IPS-11a (cell line): ENCODE data around the gene DIAPH1.
A peak's percentile ranks its signal among the peaks of the same experiment; 100 is the strongest.

Experiments used
- H3K4me3 ChIP-seq: one replicate; pipeline ENCODE4 v1.5.1; 2013; ENCODE audit warnings: low read depth, low read length, control low read depth

DIAPH1 gene

DNA sequence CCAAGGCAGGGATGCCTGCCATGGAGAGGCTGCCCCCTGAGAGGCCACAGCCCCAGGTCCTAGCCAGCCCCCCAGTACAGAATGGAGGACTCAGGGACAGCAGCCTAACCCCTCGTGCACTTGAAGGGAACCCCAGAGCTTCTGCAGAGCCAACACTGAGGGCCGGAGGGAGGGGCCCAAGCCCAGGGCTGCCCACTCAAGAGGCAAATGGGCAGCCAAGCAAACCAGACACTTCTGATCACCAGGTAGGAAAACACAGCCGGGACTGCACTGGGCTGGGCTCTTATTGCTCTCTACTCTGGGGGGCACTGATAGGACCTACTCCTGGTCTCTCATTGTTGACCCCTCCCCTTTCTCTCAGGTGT is 21.2 kb upstream of the DIAPH1 start:
- no peak overlapping the region for H3K4me3 ChIP-seq

- no peak overlapping the region for H3K4me3 ChIP-seq
Observed at GRCh38 chr5:141639357-141640050, 20.7 kb upstream of the DIAPH1 start.

GRCh38 chr5:141638771-141639170 is 20.0 kb upstream of the DIAPH1 start:
- no peak overlapping the region for H3K4me3 ChIP-seq

- H3K4me3 ChIP-seq: peak overlapping the region; percentile 91
Observed at GRCh38 chr5:141637767-141638419, 19.1 kb upstream of the DIAPH1 start.

GRCh38 chr5:141637123-141637766 is 18.4 kb upstream of the DIAPH1 start:
- H3K4me3 ChIP-seq: peak overlapping the region; percentile 91

GRCh38 chr5:141636413-141637122 is 17.8 kb upstream of the DIAPH1 start, which contains the start of the genes HDAC3 and RELL2:
Gene HDAC3 (minus strand): TSS chr5:141636849. CDS start chr5:141636790, 59 bp downstream.
Gene RELL2 (plus strand): TSS chr5:141636997. CDS start chr5:141638226, 1,229 bp downstream.
- peak within 1 kb of the TSS; percentile 91 for H3K4me3 ChIP-seq

GRCh38 chr5:141636106-141636412 is 17.3 kb upstream of the DIAPH1 start:
- H3K4me3 ChIP-seq: peak overlapping the region; percentile 91

DNA sequence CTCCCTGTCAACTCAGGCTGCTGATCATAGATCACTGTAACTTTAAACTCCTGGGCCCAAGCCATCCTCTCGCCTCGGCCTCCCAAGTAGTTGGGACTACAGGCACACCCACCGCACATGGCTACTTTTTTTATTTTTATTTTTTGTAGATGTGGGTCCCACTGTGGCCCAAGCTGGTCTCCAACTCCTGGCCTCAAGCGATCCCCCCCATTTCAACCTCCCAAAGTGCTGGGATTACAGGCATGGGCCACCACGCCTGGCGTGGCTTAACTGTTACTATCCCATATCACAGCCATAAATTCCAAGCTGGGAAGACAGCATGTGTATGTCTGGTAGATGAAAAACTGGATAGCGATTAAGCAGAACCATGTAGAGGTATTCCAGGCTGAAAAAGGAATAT is 16.8 kb upstream of the DIAPH1 start:
- H3K4me3 ChIP-seq: peak overlapping the region; percentile 91

DNA sequence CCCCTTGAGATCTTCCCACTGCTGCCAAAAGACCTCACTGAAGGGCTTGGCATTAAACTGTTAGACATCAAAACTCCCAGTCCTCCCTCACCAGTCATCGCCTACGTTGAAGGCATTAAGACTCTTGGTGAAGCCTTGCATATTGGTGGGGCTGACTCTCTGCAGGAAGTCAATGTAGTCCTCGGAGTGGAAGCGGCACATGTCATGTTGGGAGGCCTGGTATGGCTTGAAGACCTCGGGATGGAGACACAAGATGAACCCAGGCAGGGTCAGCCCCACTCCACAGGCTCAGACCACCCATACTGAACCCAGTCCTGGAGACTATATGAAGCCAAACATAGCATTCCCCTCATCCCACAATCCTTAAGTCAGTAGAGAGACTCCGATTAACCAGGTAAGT is 15.9 kb upstream of the DIAPH1 start:
- H3K4me3 ChIP-seq: no peak overlapping the region

- no peak overlapping the region for H3K4me3 ChIP-seq
Observed at GRCh38 chr5:141633871-141634561, 15.2 kb upstream of the DIAPH1 start.

DNA sequence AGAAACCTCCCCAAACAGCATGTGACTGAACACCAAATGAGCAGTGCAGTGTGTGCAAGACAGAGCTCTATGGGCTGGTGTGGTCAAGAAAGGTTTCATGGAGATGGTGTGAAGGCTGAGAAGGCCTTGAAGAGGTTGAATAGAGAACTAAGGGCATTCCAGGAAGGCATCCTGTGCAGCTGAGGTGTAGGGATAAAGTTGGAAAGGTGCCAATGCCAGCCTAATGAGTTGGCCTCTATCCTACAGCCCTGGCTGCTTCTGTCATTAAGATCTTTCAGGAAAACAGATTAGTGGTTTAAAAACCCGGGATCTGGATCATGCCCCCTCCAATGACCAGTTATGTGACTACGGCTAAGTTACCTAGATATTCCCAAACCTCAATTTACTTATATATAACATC is 13.8 kb upstream of the DIAPH1 start:
- H3K4me3 ChIP-seq: no peak overlapping the region

- no peak overlapping the region for H3K4me3 ChIP-seq
Observed at GRCh38 chr5:141630570-141631140, 11.9 kb upstream of the DIAPH1 start.

GRCh38 chr5:141628175-141628788 is 9.5 kb upstream of the DIAPH1 start:
- H3K4me3 ChIP-seq: no peak overlapping the region

DNA sequence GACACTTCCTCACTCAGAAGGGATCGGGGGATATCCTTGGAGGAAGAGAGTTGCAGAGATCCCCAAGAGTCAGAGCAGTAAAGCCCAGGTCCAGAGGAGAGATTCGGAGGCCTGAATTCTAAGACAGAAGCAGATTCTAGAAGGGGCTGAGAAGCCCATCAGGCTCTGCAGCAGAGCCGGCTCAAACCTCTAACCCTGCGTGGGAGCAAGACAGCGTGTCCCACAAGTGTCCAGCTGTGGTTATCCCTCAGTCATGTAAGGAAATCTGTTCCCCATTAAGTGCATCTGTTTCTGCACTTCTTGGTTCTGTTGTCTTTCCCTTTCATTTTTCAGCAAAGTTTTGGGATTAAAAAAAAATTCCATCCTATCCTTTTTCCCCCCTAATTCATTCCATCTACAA is 4.8 kb upstream of the DIAPH1 start:
- no peak overlapping the region for H3K4me3 ChIP-seq

- H3K4me3 ChIP-seq: no peak overlapping the region
Observed at GRCh38 chr5:141623186-141623585, 4.4 kb upstream of the DIAPH1 start.

- H3K4me3 ChIP-seq: peak overlapping the region; percentile 73
Observed at GRCh38 chr5:141618030-141618803, 583 bp downstream of the DIAPH1 start.

GRCh38 chr5:141617682-141618029 is 1.1 kb downstream of the DIAPH1 start:
- peak overlapping the region; percentile 73 for H3K4me3 ChIP-seq

- H3K4me3 ChIP-seq: no peak overlapping the region
Observed at GRCh38 chr5:141617128-141617527, 1.7 kb downstream of the DIAPH1 start.

DNA sequence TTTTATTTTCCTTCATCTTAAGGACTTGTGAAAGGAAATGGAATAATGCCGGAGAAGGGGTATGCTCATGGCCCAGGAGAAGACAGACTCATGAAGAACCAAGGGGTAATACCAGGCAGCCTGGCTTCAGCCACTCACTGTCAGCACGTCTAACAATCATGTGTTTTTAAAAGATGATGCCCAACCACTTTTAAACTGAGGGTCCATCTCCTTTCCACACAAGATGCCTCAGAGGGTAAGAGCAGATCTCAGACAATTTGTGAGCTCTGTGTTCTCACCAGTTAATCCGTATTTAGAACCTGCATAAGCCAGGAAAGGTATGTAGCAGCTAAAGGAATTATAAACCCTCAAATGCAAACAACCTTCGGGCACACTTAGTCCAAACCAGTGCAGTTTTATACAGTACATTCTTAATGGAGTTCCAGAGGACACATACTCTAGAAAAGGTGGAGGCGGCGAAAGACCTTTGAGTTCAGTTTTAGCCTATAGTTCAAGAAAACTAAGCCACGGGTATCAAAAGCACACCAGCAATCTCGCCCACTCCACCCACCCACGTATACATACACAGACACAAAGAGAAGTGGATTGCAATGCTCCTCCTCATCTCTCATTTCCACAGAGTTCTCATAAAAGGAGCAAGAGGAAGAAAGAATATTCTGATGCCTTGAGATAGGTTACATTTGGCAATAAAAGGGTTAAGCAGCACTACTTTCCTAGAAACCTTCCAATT is 2.6 kb downstream of the DIAPH1 start:
- peak overlapping the region; percentile 2 for H3K4me3 ChIP-seq
